ENCODE results near the gene EPHA10.

The EPHA10 gene

DNA sequence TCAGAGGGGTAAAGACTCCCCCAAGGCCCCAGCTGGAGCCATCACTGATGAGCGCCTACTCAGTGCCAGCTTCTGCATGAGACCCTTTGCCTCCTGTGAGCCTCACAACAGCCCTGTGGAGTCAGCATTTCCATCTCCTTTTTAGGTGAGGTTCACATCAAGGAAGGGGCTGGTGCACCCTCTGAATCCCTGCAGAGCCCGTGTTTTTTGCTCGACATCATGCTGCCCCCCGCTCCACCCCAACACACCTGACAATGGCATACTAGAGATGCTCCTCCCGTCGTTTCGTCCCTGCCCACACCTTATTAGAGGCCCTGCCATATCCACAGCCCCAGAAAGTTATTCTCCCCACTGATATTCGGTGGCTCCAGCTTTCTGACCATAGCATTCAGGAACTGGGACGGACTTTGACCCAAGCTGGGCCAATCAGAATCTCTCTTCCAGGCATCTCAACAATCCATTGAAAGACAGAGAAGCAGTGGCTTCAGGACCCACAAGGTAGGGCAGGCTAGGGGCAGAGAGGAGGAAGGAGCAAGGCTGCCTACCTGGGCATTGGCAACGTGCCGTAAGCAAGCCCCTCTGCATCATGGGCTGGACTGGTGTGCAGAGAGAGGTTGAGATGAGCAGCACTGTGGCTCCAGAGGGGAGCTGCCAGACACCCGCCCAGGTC is 32.7 kb downstream of the EPHA10 start:
- no peak for DNase-seq

DNA sequence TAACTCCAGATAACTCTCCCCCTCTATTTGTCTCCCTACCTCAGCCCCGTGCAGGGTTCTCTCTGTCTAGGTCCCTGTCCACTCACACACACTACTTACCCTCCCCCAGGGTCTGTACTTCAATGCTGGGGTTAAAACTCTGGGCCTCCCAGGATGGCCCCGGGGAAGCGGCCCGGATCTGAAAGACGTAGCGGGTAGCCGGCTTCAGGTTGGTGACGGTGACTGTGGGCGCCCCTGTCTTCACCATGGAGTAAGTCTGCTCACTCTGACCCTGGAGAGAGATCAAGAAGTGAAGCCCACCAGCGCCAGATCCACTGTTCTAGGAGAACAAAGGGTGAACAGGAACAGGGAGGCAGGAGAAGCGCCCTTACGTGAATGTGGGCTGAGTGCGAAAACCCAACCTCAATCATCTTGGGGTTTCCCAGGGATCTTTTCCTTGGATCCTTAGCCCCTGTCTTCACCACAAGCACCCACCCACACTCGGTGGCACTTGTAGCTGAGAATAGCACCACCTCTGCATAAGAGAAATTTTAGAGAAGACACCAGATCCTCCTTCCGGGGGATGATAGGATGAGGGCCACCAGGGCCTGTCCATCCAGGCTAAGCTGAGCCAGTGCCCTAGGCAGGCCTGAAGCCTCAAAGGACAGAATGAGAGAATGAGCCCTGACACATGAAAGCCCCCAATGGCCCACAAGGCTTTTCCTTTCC is 33.5 kb downstream of the EPHA10 start:
- DNase-seq, result no peak

- no peak for DNase-seq
Observed at GRCh38 chr1:37730376-37730775, 34.5 kb downstream of the EPHA10 start.

DNA sequence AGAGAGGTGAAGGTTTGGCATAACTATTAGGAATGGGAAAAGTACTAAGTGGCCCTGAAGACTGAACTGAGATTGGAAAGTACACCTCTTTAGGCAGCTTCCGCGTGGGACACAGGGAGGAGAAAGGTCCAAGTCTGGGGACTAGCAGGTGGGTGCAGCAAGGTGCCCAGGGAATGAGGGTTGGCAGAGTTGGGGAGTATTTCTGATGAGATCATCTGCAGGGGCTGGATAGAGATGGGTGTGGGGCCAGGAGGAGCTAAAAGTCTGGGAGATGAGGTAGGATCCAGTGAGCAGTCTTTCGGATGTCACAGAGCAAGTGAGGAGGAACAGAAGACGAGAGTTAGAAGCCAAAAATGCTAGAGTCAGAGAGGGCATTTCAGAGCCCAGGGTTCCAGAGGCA is 36.5 kb downstream of the EPHA10 start:
- DNase-seq, result no peak

GRCh38 chr1:37726751-37727585 is 38.0 kb downstream of the EPHA10 start:
- DNase-seq, result no peak

DNA sequence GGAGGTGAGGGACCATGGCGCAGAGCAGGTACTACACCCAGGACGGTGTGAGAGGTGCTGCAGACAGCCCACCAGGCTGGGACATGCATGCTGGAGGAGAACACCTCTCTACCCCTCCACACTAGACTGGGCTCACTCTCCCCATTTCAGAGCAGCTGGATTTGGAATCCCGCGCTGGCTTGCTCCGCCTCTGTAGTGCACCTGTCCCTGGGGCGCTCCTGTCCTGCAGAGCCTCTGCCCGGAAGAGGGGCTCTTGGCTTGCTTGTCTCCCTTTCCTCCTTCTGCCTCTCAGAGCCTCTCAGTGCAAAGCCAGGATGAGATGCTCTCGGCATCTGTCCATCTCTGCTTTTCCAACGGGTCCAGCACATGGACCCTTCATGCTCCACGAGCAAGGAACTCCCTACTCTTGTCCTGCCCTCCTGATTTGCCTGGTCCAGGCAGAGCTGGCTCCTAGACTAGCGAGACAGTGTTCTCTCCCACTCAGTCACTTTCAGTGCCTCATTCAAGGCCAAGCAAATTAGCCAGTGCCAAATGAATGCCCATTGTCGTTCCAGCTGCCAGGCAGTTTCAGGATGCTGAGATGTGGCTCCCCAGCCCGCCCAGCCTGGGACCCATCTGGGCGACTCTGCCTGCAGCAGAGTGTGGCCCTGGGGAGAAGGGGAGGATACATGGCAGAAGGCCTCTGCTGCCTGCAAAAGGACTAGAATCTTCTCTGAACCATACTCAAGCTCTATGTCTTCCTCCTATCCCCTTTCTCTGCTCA is 38.9 kb downstream of the EPHA10 start:
- DNase-seq, result no peak

DNA sequence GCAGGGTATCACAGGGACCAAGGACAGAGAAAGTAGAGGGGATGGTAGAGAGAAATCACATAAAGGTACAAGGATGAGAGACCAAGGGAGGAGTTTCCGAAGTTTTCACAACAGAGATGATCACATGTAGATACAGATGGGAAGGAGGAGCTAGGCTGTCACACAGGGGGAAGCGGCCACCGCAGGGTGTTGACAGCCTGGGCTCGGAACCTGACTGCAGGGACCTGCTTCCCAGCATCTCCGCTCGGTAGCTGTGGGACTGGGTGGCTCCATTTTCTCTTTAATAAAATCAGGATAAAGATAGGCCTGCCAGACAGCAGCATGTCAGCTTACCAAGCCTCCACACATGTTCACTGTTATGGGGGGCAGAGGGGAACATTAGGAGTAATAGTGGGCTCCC is 40.3 kb downstream of the EPHA10 start:
- DNase-seq, result no peak

DNA sequence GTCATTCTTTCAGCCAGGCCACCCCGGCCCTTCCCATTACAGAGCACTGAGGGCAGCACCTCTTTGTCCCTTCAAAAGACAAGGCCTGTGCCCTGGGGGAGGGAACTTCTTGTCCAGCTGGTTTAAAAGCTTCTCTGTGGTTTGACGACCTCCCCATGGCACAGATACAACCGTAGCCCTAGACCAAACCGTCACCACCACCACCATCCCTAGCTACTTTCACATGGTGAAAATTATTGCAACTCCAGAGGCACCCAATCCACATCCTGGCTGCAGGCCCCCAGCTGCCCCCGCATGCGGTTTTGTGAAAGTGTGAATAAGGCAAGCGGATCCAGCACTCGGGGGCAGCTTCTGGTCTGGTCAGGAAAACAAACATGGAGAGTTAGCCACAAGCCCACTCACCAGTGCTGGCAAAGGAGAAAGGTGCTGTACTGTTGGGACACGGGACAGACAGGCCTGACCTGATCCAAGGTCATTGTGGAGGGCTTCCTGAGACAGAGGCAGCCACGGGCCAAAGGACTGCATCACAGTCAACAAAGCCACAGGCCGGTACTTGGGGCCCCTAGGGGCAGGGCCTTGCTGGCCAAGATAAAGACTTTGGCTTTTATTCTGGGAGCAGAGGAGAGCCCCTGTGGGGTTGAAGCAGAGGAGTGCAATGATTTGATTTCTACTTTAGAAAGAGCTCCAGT is 41.4 kb downstream of the EPHA10 start:
- no peak for DNase-seq

GRCh38 chr1:37723072-37723389 is 41.9 kb downstream of the EPHA10 start:
- DNase-seq, result no peak

DNA sequence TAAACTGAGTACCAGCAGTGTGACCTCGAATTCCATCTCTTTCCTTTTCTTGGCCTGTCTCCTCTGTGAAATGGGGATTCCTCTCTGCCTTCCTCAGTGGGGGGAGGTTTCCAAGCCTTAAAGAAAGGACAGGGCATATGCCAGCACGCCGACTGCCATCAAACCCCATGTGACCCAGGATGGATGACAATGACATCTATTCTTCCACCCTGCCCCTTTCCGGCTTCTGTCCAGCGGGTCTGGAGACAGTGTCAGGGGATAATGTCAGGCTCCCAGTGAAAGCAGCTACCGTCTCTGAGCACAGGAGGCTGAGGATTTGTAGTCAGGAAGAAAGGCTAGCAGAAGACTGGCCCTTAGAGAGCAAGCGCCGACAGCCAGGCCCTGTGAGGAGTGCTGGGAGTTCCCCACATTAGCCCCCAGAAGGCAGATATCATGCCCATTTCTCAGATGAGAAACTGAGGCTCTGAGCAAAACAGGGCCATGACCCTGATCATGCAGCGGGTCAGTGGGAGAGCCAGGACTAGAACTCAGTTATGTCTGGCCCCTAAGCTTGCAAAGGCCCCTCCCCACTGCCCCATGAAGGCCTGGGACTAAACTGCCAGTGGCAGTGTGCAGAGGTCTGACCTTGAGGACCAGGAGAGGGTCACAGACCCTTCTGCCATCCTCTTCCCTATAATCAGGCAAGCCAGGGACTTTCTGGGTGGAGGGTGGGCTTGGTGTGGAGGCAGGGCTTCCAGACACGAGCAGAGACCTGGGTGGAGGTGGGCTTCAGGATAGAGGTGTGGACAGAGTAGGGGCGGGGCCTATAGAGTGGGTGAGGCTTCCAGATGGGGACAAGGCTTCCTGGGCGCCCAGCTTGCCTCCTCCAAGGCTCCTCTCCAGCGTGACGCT is 42.5 kb downstream of the EPHA10 start:
- DNase-seq, result no peak

DNA sequence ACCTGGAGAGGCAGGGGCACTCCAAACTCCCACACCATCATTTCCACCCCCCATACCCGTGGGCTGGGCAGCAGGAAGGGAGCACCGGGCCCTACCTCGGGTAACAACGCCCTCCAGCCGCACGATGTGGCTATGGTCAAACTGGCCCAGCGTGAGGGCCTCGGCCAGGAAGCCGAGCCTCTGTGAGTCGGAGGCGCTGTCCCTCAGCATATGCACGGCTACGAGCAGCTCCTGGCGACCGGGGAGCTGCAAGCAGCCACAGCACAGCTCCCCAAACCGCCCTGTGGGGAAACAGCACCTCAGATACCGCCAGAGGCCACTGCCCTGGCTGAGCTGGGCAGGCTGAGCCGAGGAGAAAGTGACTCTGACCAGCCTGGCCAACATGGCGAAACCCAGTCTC is 43.4 kb downstream of the EPHA10 start:
- no peak for DNase-seq

DNA sequence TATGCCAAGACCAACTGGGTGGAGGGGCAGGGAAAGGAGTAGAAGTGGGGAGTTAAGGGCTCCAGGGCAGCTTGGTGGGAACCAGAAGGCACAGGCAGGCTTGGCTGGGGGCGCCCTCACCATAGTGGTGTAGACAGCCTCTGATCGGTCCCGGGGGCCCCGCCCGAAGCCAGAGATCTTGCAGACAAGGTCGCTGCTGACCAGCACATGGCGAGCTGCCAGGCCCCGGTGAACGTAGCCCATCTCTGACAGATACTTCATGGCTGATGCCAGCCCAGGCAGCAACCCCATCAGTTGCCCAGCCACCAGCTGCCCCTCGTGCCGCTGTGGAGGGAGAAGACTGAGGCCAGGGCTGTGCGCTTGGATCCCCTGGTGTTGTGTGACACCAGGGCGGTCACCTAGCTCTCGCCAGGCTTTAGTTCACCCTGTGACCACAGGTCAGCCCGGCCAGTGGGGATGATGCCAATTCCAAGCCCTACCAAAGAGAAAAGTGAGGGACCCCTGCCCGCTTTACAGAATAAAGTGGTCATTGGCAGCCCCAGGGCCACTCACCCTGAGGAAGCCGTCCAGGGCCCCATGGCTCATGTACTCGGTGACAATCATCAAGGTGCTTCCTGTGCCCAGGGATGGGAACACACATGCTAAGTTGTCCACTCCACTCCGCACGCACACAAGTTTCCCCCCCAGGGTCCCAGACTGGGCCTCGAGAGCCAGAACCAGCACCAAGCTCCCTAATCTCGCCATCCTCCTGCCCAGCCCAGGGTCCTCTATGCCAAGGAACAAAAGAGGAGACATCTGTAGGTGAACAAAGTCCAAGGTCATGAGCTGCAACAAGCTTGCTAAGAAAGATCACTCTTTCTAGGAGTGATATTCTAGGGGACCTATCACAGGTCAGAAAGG is 44.4 kb downstream of the EPHA10 start:
- DNase-seq, result no peak

DNA sequence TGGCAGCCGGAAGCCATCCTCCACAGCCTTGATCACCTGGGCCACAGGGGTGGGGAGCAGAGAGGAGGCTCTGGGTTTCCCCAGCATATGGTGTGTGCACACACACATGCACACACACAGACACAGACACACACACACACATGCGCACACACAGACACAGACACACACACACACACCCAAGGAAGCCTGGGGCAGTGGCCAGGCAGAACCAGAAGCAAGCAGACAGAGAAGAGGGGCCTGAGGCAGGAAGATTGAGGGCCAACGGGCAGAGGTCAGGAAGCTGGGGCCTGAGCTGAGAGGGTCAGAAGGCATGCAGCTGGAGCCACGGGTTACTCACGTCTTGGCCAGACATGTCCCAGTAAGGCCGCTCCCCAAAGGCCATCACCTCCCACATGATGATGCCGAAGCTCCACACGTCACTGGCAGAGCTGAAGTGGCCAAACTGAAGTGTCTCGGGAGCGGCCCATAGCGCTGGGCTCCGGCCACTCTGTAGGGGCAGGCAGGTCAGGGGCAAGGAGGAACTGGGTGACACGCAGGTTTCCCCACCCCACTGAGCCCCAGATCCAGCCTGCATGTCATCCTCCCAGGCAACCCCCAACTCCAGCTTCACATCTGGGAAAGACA is 45.2 kb downstream of the EPHA10 start:
- DNase-seq, result no peak

- DNase-seq, result no peak
Observed at GRCh38 chr1:37718901-37719571, 45.9 kb downstream of the EPHA10 start.

DNA sequence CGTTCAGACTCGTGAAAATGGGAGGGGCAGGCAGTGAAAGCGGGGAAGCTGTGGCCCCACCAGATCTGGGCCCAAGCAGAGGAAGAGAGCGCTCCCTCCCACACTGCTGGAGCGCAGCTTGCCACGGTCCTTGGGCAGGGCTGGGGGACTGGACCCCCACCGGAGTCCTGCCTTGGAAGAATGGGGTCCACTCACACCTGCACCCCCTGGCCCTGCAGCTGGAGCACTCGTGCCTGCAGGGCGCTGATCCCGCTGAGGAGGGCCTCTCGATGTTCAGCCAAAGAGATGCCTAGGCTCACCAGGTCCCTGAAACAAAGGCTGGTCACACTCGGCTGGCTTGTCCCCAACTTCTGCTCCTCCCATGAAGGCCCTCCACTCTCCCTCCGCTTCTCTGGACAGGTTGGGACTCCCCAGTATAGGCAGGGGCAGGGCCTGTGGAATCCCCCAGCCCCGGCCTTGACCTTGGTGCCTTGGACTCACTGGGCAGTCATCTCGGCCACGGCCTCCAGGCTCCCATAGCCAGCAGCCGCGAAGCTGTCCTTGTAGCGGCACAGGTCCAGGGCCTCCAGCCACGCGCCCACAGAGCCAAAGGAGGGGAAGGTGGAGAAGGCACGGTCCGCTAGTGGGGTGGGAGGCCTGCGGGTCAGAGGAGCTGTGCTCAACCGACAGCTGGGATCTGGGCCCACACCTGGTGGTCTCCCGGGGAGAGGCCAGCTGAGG is 46.6 kb downstream of the EPHA10 start:
- DNase-seq, result no peak

DNA sequence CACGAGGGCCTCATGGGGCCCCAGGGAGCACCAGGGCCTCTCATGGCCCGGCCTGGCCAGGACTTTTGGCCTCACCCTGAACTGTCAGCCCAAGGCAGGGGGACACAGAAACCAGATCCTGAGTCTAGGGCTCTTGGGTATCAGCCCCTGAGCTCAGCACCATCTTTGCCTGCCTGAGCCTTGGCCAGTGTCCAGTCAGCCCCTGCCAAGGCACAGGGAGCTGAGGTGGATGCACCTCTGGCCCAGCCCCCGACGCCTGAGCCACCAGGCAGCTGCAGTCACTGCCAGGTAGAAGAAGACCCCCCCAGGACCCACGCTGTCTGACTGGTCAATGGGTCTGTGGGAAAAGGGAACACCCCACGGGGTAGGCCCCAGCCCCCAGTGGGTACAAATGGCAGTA is 47.3 kb downstream of the EPHA10 start:
- DNase-seq, result no peak

DNA sequence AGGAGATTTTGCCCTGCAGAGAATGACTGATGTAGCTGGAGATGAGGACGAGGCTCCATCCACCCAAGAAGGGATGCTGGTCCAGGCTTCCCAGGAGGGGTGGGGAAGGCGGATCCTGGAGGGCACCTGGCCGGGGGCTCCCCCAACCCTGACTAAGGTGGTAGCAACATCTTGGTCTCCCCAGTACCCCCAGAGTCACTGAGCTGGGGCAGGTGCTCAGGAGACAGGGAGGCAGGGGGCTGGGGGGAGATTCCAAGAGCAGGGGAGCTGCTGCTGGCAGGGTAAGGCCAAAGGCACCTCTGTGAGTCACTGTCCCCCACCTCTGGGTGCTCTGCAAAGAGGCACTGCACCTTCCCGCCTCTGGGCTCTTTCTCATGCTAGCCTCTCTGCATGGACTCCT is 48.6 kb downstream of the EPHA10 start:
- DNase-seq, result no peak

DNA sequence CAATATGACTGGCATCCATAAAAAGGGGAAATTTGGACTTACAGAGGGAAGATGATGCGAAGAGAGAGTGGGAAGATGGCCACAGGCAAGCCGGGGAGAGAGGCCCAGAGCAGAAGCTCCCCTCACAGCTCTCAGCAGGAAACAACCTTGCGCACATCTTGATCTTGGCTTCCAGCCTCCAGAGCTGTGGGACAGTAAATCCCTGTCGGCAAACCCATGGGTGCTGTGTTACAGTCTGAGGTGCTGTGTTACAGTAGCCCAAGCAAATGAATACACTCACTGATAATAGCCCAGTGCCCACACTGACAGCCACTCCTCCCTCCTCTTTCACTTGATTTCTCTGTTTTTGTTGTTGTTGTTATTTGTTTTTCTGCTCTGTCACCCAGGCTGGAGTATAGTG is 50.2 kb downstream of the EPHA10 start:
- DNase-seq, result no peak

- DNase-seq, result no peak
Observed at GRCh38 chr1:37714226-37714625, 50.7 kb downstream of the EPHA10 start.
